ENCODE results near the gene CDH20.

GRCh38 chr18:61591253-61591652, 258.0 kb downstream of the CDH20 start:
- no peak for TF ChIP-seq POLR2AphosphoS5 (IDR thresholded peaks at IDR 0.05; ENCODE audit: low read depth, low read length)
- TF ChIP-seq TAF1 (IDR thresholded peaks at IDR 0.05; ENCODE audit: borderline replicate concordance, insufficient read depth, low read length): no peak

All from PFSK-1 (cell line).